NCI-H774 (cell line): Measurements from ENCODE around the gene AXIN1.

ENCODE experiments used
- DNase-seq: peaks from one replicate; lab custom pipeline; 2025; lab: John Stamatoyannopoulos, UW

Gene AXIN1

GRCh38 chr16:240559-240958, 112.0 kb downstream of the AXIN1 start:
- DNase-seq: no peak

- DNase-seq: no peak
Measured at GRCh38 chr16:239948-240277, 112.6 kb downstream of the AXIN1 start.
